GM23338 (cell line): ENCODE measurements around the gene PRRX1. TPM values are rescaled to one million over a fixed set of nuclear protein-coding genes. Genes with fewer than 3 reads are reported as not detected.

ENCODE experiments used
- ATAC-seq: fragments of 200-7000 bp; cut with Tn5 transposase; 3 replicates; pipeline ENCODE4 v1.9.1; 2020
- DNase-seq: peaks from one replicate; pipeline ENCODE4 v3.0.0-alpha.2; 2015; ENCODE audit warnings: low spot score
- H2AFZ ChIP-seq: fragments of 200-600 bp; sonication (generic); 2 replicates; pipeline ENCODE4 v1.8.0; 2016; ENCODE audit warnings: antibody characterized with exemption, mild to moderate bottlenecking, moderate library complexity
- H3F3A ChIP-seq: fragments of 200-600 bp; sonication (generic); replicated peaks from 2 replicates; pipeline ENCODE4 v1.8.0; 2017; ENCODE audit warnings: antibody characterized with exemption, mixed run types, low read depth
- H3K27ac ChIP-seq: fragments of 200-600 bp; sonication (generic); 2 replicates; pipeline ENCODE4 v1.6.1; 2016; ENCODE audit warnings: low read depth
- H3K27me3 ChIP-seq: fragments of 200-600 bp; sonication (generic); 2 replicates; pipeline ENCODE4 v1.8.0; 2016; ENCODE audit warnings: mild to moderate bottlenecking, mixed run types, moderate library complexity; ENCODE audit not compliant: insufficient read depth
- H3K36me3 ChIP-seq: fragments of 200-600 bp; sonication (generic); 2 replicates; pipeline ENCODE4 v1.8.0; 2016; ENCODE audit warnings: mild to moderate bottlenecking; ENCODE audit not compliant: insufficient read depth
- H3K4me1 ChIP-seq: fragments of 200-600 bp; sonication (generic); 2 replicates; pipeline ENCODE4 v1.8.0; 2016; ENCODE audit warnings: mild to moderate bottlenecking, moderate library complexity; ENCODE audit not compliant: insufficient read depth
- H3K4me2 ChIP-seq: fragments of 200-600 bp; sonication (generic); 2 replicates; pipeline ENCODE4 v1.7.1; 2017; ENCODE audit warnings: mixed run types
- H3K4me3 ChIP-seq: fragments of 200-600 bp; sonication (generic); 2 replicates; pipeline ENCODE4 v1.6.1; 2016; ENCODE audit warnings: mixed run types
- H3K79me2 ChIP-seq: fragments of 200-600 bp; sonication (generic); replicated peaks from 2 replicates; pipeline ENCODE4 v1.8.0; 2017; ENCODE audit warnings: mild to moderate bottlenecking; ENCODE audit not compliant: insufficient read depth
- H3K9me2 ChIP-seq: fragments of 200-600 bp; sonication (generic); 2 replicates; pipeline ENCODE4 v1.8.0; 2017; ENCODE audit not compliant: insufficient read depth
- H4K20me1 ChIP-seq: fragments of 200-600 bp; sonication (generic); replicated peaks from 2 replicates; pipeline ENCODE4 v1.8.0; 2017; ENCODE audit warnings: mild to moderate bottlenecking; ENCODE audit not compliant: insufficient read depth
- H3K27ac Mint-ChIP-seq: 2 replicates; pipeline ENCODE4 v1.8.0; 2020; ENCODE audit warnings: inconsistent platforms, mild to moderate bottlenecking, moderate library complexity, mixed read lengths
- H3K27me3 Mint-ChIP-seq: 3 replicates; pipeline ENCODE4 v1.8.0; 2022; ENCODE audit warnings: low read depth, mild to moderate bottlenecking, moderate library complexity, mixed read lengths, inconsistent platforms; ENCODE audit not compliant: insufficient read depth, poor library complexity
- H3K36me3 Mint-ChIP-seq: 3 replicates; pipeline ENCODE4 v1.8.0; 2021; ENCODE audit warnings: low read depth, mild to moderate bottlenecking, inconsistent platforms, moderate library complexity, mixed read lengths
- H3K4me1 Mint-ChIP-seq: 3 replicates; pipeline ENCODE4 v1.8.0; 2020; ENCODE audit warnings: mild to moderate bottlenecking, inconsistent platforms, mixed read lengths
- H3K4me3 Mint-ChIP-seq: 3 replicates; pipeline ENCODE4 v1.8.0; 2021; ENCODE audit warnings: moderate library complexity, mild to moderate bottlenecking, inconsistent platforms, mixed read lengths
- H3K9me3 Mint-ChIP-seq: 3 replicates; pipeline ENCODE4 v1.8.0; 2020; ENCODE audit warnings: moderate library complexity, mild to moderate bottlenecking, inconsistent platforms, mixed read lengths
- CREB1 ChIP-seq: fragments of 250-450 bp; sonication (Bioruptor Pico); IDR thresholded peaks from 2 replicates; pipeline ENCODE4 v1.5.0; 2020; ENCODE audit warnings: low read depth, mild to moderate bottlenecking, moderate library complexity
- EZH2 ChIP-seq: fragments of 200-600 bp; sonication (generic); IDR thresholded peaks from one replicate; pipeline ENCODE4 v1.8.0; 2017; ENCODE audit warnings: antibody characterized with exemption, mild to moderate bottlenecking, low read depth; ENCODE audit not compliant: unreplicated experiment
- JUNB ChIP-seq: IDR thresholded peaks from one replicate; pipeline ENCODE4 v1.6.1; 2016; ENCODE audit warnings: antibody characterized with exemption; ENCODE audit not compliant: unreplicated experiment
- NANOG ChIP-seq: IDR thresholded peaks from 2 replicates; pipeline ENCODE4 v1.6.1; 2016; ENCODE audit warnings: antibody characterized with exemption, borderline replicate concordance
- POLR2AphosphoS5 ChIP-seq: IDR thresholded peaks from 2 replicates; pipeline ENCODE4 v1.6.1; 2016; ENCODE audit warnings: antibody characterized with exemption, low read depth
- STAT1 ChIP-seq: IDR thresholded peaks from one replicate; pipeline ENCODE4 v1.6.1; 2016; ENCODE audit warnings: antibody characterized with exemption; ENCODE audit not compliant: unreplicated experiment
- ZNF114 ChIP-seq: fragments of 250-450 bp; sonication (Bioruptor Pico); IDR thresholded peaks from 2 replicates; pipeline ENCODE4 v1.5.0; 2020; ENCODE audit warnings: mild to moderate bottlenecking, moderate library complexity
- ZNF331 ChIP-seq: fragments of 250-450 bp; sonication (Bioruptor Pico); IDR thresholded peaks from 2 replicates; pipeline ENCODE4 v1.5.0; 2020; ENCODE audit warnings: low read depth, mild to moderate bottlenecking, moderate library complexity
- polyA plus RNA-seq: library from polyadenylated mRNA; unstranded; fragments of >200 nt; fragmentation: Nextera tagmentation; extraction: Ambion mirVana; gene quantifications from 2 replicates; pipeline ENCODE4 v1.2.1, GENCODE V29; 2016
- total RNA-seq: library from RNA; depleted of rRNA; stranded (reverse); fragments of >200 nt; shearing (Covaris generic); gene quantifications from 2 replicates; pipeline ENCODE4 v1.2.3, GENCODE V29; 2014
- TF ChIP-seq, protein P1 (sequence below): IDR thresholded peaks from one replicate; pipeline ENCODE4 v1.6.1; 2018; ENCODE audit warnings: antibody characterized with exemption; ENCODE audit not compliant: unreplicated experiment
- TF ChIP-seq, protein P2 (sequence below): IDR thresholded peaks from 2 replicates; pipeline ENCODE4 v1.6.1; 2016; ENCODE audit warnings: antibody characterized with exemption
- TF ChIP-seq, protein P3 (sequence below): fragments of 250-450 bp; sonication (Bioruptor Pico); IDR thresholded peaks from 2 replicates; pipeline ENCODE4 v1.5.0; 2020; ENCODE audit warnings: mild to moderate bottlenecking, moderate library complexity

The PRRX1 gene
- total and polyA plus RNA-seq, 2 experiments from 2014 or later, result 0.58 TPM; not detected in 1

DNA sequence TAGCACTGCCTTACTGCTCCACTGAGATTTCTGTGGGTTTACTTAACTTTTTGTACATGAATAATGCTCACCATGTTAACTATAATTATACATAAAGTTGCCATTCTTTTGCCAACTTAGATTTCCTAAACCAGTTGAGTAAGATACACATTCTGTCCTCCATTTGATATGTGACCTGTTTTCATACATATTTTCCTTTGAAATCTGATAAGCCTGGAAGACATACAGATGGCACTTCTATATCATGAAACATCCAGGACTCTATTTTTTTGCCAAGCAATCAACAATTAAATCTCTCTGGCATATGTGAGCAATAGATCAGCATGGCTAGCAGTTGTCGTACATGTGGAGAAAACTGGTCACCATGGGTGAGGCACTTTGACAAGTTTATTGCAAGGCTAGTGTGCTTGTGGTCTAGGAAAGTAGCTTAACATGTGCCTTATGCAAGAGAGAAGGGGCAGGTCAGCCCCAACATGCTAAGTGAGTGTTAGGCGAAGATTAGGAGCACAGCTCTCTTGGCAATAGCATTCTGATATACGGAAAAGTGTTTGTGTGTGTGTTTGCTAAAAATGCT, 14.2 kb downstream of the PRRX1 start:
- Mint-ChIP-seq H3K4me3 (no peak overlapping the region), H3K27ac (no peak overlapping the region), H3K4me1 (peaks cover 3% of the 10 kb centered on the region; the same call in 2 of the 3 replicates), H3K36me3 (no peaks in the 10 kb centered on the region), H3K9me3 (no peaks in the 10 kb centered on the region), H3K27me3 (no peaks in the 10 kb centered on the region)
- ATAC-seq (no peak), DNase-seq (no peak)
- H3K9me2 ChIP-seq, result no peaks in the 10 kb centered on the region
- H3K4me3 ChIP-seq, result no peak overlapping the region
- H2AFZ ChIP-seq, result no peak overlapping the region
- H3K27ac ChIP-seq, result no peak overlapping the region
- H4K20me1 ChIP-seq, result no peaks in the 10 kb centered on the region
- H3K4me2 ChIP-seq, result no peak overlapping the region
- no peaks in the 10 kb centered on the region for H3K79me2 ChIP-seq
- H3K27me3 ChIP-seq, result peaks cover under 1% of the 10 kb centered on the region; the same call in 1 of the 2 replicates
- H3K36me3 ChIP-seq, result no peaks in the 10 kb centered on the region
- no peaks in the 10 kb centered on the region for H3K4me1 ChIP-seq
- H3F3A ChIP-seq, result no peaks in the 10 kb centered on the region
- TF ChIP-seq EZH2 (no peak), JUNB (no peak), CREB1 (no peak), NANOG (no peak), ZNF114 (CRISPR knock-in tag) (no peak), ZNF331 (no peak), STAT1 (no peak), POLR2AphosphoS5 (no peak)
- TF ChIP-seq, protein P1, sequence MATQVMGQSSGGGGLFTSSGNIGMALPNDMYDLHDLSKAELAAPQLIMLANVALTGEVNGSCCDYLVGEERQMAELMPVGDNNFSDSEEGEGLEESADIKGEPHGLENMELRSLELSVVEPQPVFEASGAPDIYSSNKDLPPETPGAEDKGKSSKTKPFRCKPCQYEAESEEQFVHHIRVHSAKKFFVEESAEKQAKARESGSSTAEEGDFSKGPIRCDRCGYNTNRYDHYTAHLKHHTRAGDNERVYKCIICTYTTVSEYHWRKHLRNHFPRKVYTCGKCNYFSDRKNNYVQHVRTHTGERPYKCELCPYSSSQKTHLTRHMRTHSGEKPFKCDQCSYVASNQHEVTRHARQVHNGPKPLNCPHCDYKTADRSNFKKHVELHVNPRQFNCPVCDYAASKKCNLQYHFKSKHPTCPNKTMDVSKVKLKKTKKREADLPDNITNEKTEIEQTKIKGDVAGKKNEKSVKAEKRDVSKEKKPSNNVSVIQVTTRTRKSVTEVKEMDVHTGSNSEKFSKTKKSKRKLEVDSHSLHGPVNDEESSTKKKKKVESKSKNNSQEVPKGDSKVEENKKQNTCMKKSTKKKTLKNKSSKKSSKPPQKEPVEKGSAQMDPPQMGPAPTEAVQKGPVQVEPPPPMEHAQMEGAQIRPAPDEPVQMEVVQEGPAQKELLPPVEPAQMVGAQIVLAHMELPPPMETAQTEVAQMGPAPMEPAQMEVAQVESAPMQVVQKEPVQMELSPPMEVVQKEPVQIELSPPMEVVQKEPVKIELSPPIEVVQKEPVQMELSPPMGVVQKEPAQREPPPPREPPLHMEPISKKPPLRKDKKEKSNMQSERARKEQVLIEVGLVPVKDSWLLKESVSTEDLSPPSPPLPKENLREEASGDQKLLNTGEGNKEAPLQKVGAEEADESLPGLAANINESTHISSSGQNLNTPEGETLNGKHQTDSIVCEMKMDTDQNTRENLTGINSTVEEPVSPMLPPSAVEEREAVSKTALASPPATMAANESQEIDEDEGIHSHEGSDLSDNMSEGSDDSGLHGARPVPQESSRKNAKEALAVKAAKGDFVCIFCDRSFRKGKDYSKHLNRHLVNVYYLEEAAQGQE, result no peak
- TF ChIP-seq, protein P2, sequence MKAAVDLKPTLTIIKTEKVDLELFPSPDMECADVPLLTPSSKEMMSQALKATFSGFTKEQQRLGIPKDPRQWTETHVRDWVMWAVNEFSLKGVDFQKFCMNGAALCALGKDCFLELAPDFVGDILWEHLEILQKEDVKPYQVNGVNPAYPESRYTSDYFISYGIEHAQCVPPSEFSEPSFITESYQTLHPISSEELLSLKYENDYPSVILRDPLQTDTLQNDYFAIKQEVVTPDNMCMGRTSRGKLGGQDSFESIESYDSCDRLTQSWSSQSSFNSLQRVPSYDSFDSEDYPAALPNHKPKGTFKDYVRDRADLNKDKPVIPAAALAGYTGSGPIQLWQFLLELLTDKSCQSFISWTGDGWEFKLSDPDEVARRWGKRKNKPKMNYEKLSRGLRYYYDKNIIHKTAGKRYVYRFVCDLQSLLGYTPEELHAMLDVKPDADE, result no peak
- TF ChIP-seq, protein P3, sequence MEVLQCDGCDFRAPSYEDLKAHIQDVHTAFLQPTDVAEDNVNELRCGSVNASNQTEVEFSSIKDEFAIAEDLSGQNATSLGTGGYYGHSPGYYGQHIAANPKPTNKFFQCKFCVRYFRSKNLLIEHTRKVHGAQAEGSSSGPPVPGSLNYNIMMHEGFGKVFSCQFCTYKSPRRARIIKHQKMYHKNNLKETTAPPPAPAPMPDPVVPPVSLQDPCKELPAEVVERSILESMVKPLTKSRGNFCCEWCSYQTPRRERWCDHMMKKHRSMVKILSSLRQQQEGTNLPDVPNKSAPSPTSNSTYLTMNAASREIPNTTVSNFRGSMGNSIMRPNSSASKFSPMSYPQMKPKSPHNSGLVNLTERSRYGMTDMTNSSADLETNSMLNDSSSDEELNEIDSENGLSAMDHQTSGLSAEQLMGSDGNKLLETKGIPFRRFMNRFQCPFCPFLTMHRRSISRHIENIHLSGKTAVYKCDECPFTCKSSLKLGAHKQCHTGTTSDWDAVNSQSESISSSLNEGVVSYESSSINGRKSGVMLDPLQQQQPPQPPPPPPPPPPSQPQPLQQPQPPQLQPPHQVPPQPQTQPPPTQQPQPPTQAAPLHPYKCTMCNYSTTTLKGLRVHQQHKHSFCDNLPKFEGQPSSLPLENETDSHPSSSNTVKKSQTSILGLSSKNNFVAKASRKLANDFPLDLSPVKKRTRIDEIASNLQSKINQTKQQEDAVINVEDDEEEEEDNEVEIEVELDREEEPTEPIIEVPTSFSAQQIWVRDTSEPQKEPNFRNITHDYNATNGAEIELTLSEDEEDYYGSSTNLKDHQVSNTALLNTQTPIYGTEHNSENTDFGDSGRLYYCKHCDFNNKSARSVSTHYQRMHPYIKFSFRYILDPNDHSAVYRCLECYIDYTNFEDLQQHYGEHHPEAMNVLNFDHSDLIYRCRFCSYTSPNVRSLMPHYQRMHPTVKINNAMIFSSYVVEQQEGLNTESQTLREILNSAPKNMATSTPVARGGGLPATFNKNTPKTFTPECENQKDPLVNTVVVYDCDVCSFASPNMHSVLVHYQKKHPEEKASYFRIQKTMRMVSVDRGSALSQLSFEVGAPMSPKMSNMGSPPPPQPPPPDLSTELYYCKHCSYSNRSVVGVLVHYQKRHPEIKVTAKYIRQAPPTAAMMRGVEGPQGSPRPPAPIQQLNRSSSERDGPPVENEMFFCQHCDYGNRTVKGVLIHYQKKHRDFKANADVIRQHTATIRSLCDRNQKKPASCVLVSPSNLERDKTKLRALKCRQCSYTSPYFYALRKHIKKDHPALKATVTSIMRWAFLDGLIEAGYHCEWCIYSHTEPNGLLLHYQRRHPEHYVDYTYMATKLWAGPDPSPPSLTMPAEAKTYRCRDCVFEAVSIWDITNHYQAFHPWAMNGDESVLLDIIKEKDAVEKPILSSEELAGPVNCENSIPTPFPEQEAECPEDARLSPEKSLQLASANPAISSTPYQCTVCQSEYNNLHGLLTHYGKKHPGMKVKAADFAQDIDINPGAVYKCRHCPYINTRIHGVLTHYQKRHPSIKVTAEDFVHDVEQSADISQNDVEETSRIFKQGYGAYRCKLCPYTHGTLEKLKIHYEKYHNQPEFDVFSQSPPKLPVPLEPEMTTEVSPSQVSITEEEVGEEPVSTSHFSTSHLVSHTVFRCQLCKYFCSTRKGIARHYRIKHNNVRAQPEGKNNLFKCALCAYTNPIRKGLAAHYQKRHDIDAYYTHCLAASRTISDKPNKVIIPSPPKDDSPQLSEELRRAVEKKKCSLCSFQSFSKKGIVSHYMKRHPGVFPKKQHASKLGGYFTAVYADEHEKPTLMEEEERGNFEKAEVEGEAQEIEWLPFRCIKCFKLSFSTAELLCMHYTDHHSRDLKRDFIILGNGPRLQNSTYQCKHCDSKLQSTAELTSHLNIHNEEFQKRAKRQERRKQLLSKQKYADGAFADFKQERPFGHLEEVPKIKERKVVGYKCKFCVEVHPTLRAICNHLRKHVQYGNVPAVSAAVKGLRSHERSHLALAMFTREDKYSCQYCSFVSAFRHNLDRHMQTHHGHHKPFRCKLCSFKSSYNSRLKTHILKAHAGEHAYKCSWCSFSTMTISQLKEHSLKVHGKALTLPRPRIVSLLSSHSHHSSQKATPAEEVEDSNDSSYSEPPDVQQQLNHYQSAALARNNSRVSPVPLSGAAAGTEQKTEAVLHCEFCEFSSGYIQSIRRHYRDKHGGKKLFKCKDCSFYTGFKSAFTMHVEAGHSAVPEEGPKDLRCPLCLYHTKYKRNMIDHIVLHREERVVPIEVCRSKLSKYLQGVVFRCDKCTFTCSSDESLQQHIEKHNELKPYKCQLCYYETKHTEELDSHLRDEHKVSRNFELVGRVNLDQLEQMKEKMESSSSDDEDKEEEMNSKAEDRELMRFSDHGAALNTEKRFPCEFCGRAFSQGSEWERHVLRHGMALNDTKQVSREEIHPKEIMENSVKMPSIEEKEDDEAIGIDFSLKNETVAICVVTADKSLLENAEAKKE (CRISPR knock-in tag), result no peak
